ENCODE data around the gene PAK2. TPM values are rescaled to one million over a fixed set of nuclear protein-coding genes. Genes with fewer than 3 reads are reported as not detected.

The PAK2 gene
- total RNA-seq, 1 experiment from 2014 or later: 102 TPM

DNA sequence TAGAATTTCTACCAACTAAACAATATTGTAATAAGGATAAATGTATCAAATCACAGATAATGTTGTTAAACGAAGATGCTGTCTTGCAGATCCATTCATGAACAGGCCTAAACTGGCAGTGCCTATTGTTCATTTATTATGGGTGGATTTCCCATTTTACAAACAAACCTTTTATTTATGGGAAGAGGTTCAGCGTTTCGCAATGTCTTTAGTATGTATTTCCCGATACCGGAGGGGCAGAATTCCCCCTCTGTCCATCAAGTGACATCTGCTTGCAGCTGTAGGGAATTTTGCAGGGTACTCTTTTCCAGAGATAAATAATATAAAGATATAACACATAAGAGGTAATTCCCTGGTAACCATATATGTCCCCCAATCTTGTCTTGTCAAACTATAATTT is 33.3 kb upstream of the PAK2 start:
- Histone ChIP-seq H3K27ac (ENCODE audit: low read depth, low read length, poor library complexity, severe bottlenecking) (no peak overlapping the region), H3K27me3 (replicated peaks; ENCODE audit: insufficient read depth, low read depth, low read length, poor library complexity) (no peaks in the 10 kb centered on the region), H3K36me3 (ENCODE audit: insufficient read depth, low read length, poor library complexity, severe bottlenecking) (no peaks in the 10 kb centered on the region), H3K4me1 (ENCODE audit: insufficient read depth, low read length, poor library complexity, severe bottlenecking) (peaks cover 22% of the 10 kb centered on the region), H3K9me3 (ENCODE audit: low read depth, low read length, poor library complexity, severe bottlenecking) (no peaks in the 10 kb centered on the region), H3K4me3 (ENCODE audit: low read depth, low read length, poor library complexity, severe bottlenecking) (no peak overlapping the region)
- POLR2A ChIA-PET (ENCODE audit: low non-redundant PET): no interaction called here
- CTCF ChIA-PET: no interaction called here
- BruUV-seq (replicated peaks): no TSS peak
- TF ChIP-seq, protein P1, sequence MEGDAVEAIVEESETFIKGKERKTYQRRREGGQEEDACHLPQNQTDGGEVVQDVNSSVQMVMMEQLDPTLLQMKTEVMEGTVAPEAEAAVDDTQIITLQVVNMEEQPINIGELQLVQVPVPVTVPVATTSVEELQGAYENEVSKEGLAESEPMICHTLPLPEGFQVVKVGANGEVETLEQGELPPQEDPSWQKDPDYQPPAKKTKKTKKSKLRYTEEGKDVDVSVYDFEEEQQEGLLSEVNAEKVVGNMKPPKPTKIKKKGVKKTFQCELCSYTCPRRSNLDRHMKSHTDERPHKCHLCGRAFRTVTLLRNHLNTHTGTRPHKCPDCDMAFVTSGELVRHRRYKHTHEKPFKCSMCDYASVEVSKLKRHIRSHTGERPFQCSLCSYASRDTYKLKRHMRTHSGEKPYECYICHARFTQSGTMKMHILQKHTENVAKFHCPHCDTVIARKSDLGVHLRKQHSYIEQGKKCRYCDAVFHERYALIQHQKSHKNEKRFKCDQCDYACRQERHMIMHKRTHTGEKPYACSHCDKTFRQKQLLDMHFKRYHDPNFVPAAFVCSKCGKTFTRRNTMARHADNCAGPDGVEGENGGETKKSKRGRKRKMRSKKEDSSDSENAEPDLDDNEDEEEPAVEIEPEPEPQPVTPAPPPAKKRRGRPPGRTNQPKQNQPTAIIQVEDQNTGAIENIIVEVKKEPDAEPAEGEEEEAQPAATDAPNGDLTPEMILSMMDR (conservative IDR thresholded peaks at IDR 0.05; ENCODE audit: low read depth, low read length): no peak
- TF ChIP-seq EZH2 (IDR thresholded peaks at IDR 0.05; ENCODE audit: borderline replicate concordance, low read depth, low read length, poor library complexity, severe bottlenecking): no peak
- DNase-seq (ENCODE audit: low spot score): no peak
- intact Hi-C loops (cut with micrococcal nuclease; ENCODE audit: unreplicated experiment): no loop called here

GRCh38 chr3:196706731-196707130 is 32.9 kb upstream of the PAK2 start:
- TF ChIP-seq, protein P1 (conservative IDR thresholded peaks at IDR 0.05; ENCODE audit: low read depth, low read length): no peak
- TF ChIP-seq EZH2 (IDR thresholded peaks at IDR 0.05; ENCODE audit: borderline replicate concordance, low read depth, low read length, poor library complexity, severe bottlenecking): no peak
- no TSS peak for BruUV-seq (replicated peaks)

GRCh38 chr3:196707566-196707965 is 32.1 kb upstream of the PAK2 start:
- TF ChIP-seq, protein P1 (conservative IDR thresholded peaks at IDR 0.05; ENCODE audit: low read depth, low read length): no peak
- TF ChIP-seq EZH2 (IDR thresholded peaks at IDR 0.05; ENCODE audit: borderline replicate concordance, low read depth, low read length, poor library complexity, severe bottlenecking): no peak
- DNase-seq (ENCODE audit: low spot score): no peak
- Histone ChIP-seq H3K4me3 (ENCODE audit: low read depth, low read length, poor library complexity, severe bottlenecking) (no peak overlapping the region), H3K9me3 (ENCODE audit: low read depth, low read length, poor library complexity, severe bottlenecking) (no peaks in the 10 kb centered on the region), H3K36me3 (ENCODE audit: insufficient read depth, low read length, poor library complexity, severe bottlenecking) (no peaks in the 10 kb centered on the region), H3K4me1 (ENCODE audit: insufficient read depth, low read length, poor library complexity, severe bottlenecking) (peaks cover 25% of the 10 kb centered on the region), H3K27ac (ENCODE audit: low read depth, low read length, poor library complexity, severe bottlenecking) (no peak overlapping the region), H3K27me3 (replicated peaks; ENCODE audit: insufficient read depth, low read depth, low read length, poor library complexity) (no peaks in the 10 kb centered on the region)
- CTCF ChIA-PET: no interaction called here
- POLR2A ChIA-PET (ENCODE audit: low non-redundant PET): no interaction called here
- BruUV-seq (replicated peaks): no TSS peak
- intact Hi-C loops (cut with micrococcal nuclease; ENCODE audit: unreplicated experiment): no loop called here

More at GRCh38 chr3:196706731-196707130, 32.9 kb upstream of the PAK2 start:
- Histone ChIP-seq H3K27ac (ENCODE audit: low read depth, low read length, poor library complexity, severe bottlenecking) (no peak overlapping the region), H3K4me3 (ENCODE audit: low read depth, low read length, poor library complexity, severe bottlenecking) (no peak overlapping the region), H3K27me3 (replicated peaks; ENCODE audit: insufficient read depth, low read depth, low read length, poor library complexity) (no peaks in the 10 kb centered on the region), H3K4me1 (ENCODE audit: insufficient read depth, low read length, poor library complexity, severe bottlenecking) (peaks cover 25% of the 10 kb centered on the region), H3K9me3 (ENCODE audit: low read depth, low read length, poor library complexity, severe bottlenecking) (no peaks in the 10 kb centered on the region), H3K36me3 (ENCODE audit: insufficient read depth, low read length, poor library complexity, severe bottlenecking) (no peaks in the 10 kb centered on the region)
- intact Hi-C loops (cut with micrococcal nuclease; ENCODE audit: unreplicated experiment): no loop called here
- ChIA-PET CTCF (no interaction called here), POLR2A (ENCODE audit: low non-redundant PET) (no interaction called here)
- DNase-seq (ENCODE audit: low spot score): no peak
